T-helper 22 cell (primary cell): Measurements from ENCODE around the gene C14orf39.
"Not testable (repeated sequence)": the region's sequence is repeated elsewhere in the genome, so short reads cannot be mapped to it uniquely, and the experiment has no call there.

Experiments
- DNase-seq: peaks from one replicate; pipeline ENCODE4 v3.0.0-alpha.2; 2020; ENCODE audit warnings: low read depth

The C14orf39 gene

GRCh38 chr14:60488175-60488574, 2.3 kb upstream of the C14orf39 start:
- DNase-seq, result no peak

DNA sequence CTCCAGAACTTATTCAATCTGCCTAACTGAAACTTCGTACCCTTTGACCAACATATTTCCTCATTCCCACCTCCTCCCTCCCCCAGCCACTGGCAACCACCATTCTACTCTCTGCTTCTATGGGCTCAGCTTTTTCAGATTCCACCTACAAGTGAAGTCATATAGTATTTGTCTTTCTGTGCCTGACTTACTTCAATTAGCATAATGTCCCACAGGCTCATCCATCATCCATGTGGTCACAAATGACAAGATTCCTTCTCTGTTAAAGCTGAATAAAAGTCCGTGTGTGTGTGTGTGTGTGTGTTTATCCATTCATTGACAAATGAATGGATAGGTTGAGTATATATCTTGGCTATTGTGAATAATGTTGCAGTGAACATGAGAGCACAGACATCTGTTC, 1.3 kb upstream of the C14orf39 start:
- no peak for DNase-seq

DNA sequence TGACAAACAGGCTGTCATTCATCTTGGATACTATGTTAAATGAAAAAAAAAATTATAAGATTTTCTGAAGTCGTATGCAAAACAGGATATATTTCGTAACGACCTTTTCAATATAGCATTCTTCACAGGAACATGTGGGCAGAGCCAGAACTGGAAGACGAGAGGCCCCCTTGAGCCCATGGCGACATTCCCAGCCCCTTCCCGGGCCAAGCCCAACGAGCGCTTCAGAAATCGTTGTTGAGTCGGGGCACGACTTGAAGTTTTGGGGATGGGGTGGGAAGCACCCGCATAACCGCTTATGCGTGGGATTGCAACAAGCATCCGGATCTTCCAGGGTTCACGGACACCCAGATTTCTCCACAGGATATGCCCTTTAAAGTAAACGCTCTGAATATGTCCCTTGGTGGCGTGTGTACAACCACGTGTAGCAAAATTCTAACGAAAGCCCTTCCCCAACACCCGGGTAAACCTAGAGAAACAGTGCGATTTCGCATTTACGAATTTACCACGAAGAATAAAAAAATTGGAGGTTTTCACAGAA, 736 bp downstream of the C14orf39 start:
- DNase-seq, result no peak

DNA sequence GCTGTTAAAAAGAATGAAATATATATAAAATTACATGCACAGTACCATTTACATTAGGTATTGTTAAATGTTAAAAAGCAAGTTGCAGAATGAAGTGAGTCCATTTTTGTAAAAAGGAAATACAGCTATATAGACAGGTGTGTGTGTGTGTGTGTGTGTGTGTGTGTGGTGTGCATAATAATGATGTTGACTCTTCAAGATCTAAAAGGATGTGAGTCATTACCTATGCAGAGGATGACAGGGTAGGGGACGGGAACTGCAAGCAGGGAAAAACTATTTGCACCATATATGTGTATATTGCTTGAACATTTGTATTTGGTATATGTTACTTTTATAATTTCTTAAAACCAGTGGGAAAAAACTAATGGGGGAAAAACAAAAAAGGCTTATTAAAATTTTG, 3.1 kb downstream of the C14orf39 start:
- no peak for DNase-seq

DNA sequence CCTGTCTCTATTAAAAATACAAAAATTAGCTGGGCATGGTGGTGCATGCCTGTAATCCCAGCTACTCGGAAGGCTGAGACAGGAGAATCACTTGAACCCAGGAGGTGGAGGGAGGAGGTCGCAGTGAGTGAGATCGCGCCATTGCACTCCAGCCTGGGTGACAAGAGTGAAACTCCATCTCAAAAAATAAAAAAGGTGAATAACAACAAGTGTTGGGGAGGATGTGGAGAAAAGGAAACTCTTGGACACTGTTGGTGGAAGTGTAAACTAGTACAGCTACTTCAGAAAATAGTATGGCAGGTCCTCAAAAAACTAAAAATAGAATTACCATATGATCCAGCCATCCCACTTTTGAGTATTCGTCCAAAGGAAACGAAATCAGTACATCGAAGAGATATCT, 5.6 kb downstream of the C14orf39 start:
- not testable (repeated sequence) for DNase-seq

- no peak for DNase-seq
These were observed 30.0 kb downstream of the C14orf39 start for GRCh38 chr14:60455875-60456274.

DNA sequence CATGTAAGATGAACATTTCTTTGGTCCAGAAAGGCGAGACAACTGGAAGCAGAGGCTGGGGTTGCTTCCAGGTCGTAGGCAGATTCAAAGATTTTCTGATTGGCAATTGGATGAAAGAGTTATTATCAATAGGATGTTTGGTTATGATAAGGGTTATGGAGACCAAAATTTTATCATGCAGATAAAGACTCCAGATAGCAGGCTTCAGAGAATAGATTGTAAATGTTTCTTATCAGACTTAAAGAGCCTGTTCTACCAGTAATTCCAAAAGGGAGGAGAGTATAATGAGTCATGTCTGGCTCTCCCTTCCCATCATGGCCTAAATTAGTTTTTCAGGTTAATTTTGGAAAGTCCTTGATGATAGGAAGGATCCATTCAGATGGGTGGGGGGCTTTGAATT, 55.6 kb downstream of the C14orf39 start:
- no peak for DNase-seq

DNA sequence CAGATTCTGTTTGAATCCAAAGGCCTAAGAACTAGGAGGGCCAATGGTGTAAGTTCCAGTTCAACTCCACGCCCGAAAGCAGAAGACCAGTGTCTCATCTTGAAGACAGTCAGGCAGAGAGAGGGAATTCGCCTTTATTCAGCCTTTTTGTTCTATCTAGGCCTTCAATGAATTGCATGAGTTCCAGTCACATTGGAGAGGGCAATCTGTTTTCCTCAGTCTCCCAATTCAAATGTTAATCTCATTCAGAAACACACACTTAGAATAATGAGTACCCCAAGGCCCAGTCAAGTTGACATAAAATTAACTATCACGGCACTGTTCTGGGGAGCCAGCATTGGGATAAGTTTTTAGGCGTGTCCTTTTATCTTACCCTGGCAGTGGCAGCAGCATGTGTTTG, 65.8 kb downstream of the C14orf39 start:
- DNase-seq, result no peak

GRCh38 chr14:60397550-60397949, 88.3 kb downstream of the C14orf39 start:
- not testable (repeated sequence) for DNase-seq

GRCh38 chr14:60396718-60397343, 89.0 kb downstream of the C14orf39 start:
- DNase-seq, result no peak
